Mesenchymal stem cell (in vitro differentiated cells and primary cell): ENCODE results near the gene NTHL1.

Experiments
- DNase-seq: peaks from one replicate; pipeline ENCODE4 v3.0.0-alpha.2; 2013
- H2AFZ ChIP-seq: one replicate; pipeline ENCODE4 v1.6.1; 2013; ENCODE audit warnings: low read depth, mild to moderate bottlenecking, control low read depth, inconsistent platforms, low read length, moderate library complexity
- H2AK5ac ChIP-seq: 2 replicates; pipeline ENCODE4 v1.6.1; 2013; ENCODE audit warnings: low read length, moderate library complexity, mild to moderate bottlenecking, inconsistent platforms; ENCODE audit not compliant: severe bottlenecking
- H2BK120ac ChIP-seq: one replicate; pipeline ENCODE4 v1.6.1; 2013; ENCODE audit warnings: low read depth, mild to moderate bottlenecking, inconsistent platforms, low read length, moderate library complexity
- H2BK12ac ChIP-seq, 2 experiments: one replicate each; pipeline ENCODE4 v1.6.1; 2013; ENCODE audit warnings: inconsistent platforms in 2 of 2, low read length in 2 of 2, mild to moderate bottlenecking in 2 of 2, moderate library complexity in 2 of 2, control low read depth in 1 of 2
- H2BK15ac ChIP-seq: one replicate; pipeline ENCODE4 v1.6.1; 2013; ENCODE audit warnings: mild to moderate bottlenecking, low read depth, inconsistent platforms; ENCODE audit not compliant: poor library complexity, severe bottlenecking
- H2BK5ac ChIP-seq: 2 replicates; pipeline ENCODE4 v1.6.1; 2013; ENCODE audit warnings: low read depth, mild to moderate bottlenecking, low read length, control low read depth, inconsistent platforms; ENCODE audit not compliant: poor library complexity, severe bottlenecking
- H3K14ac ChIP-seq, 2 experiments: one replicate each; pipeline ENCODE4 v1.6.1; 2013; ENCODE audit warnings: inconsistent platforms in 2 of 2, low read length in 2 of 2, control low read depth in 1 of 2, mild to moderate bottlenecking in 1 of 2, moderate library complexity in 1 of 2
- H3K18ac ChIP-seq, 2 experiments: one replicate each; pipeline ENCODE4 v1.6.1; 2013; ENCODE audit warnings: inconsistent platforms in 2 of 2, low read length in 2 of 2, control low read depth in 1 of 2, low read depth in 1 of 2, mild to moderate bottlenecking in 1 of 2
- H3K23ac ChIP-seq, 2 experiments: one replicate each; pipeline ENCODE4 v1.6.1; 2013; ENCODE audit warnings: inconsistent platforms in 2 of 2, low read length in 2 of 2, mild to moderate bottlenecking in 2 of 2, moderate library complexity in 2 of 2, control low read depth in 1 of 2
- H3K27ac ChIP-seq: 2 replicates; pipeline ENCODE4 v1.5.1; 2013; ENCODE audit warnings: mild to moderate bottlenecking, moderate library complexity, low read length, control low read depth, inconsistent platforms; ENCODE audit not compliant: poor library complexity, severe bottlenecking
- H3K27me3 ChIP-seq, 2 experiments: 2 replicates each; pipeline versions ENCODE4 v1.6.1 to v1.7.0; 2013; ENCODE audit warnings: low read length in 2 of 2, mild to moderate bottlenecking in 2 of 2, moderate library complexity in 2 of 2, control low read depth in 1 of 2, inconsistent platforms in 1 of 2; ENCODE audit not compliant: control insufficient read depth in 1 of 2, insufficient read depth in 1 of 2
- H3K36me3 ChIP-seq, 2 experiments: 2 replicates each; pipeline versions ENCODE4 v1.6.1 to v1.7.0; 2013; ENCODE audit warnings: low read length in 2 of 2, control low read depth in 1 of 2, inconsistent platforms in 1 of 2, low read depth in 1 of 2, mild to moderate bottlenecking in 1 of 2; ENCODE audit not compliant: insufficient read depth in 2 of 2, control insufficient read depth in 1 of 2
- H3K4ac ChIP-seq, 2 experiments: one replicate each; pipeline ENCODE4 v1.6.1; 2013; ENCODE audit warnings: inconsistent platforms in 2 of 2, low read length in 2 of 2, mild to moderate bottlenecking in 2 of 2, moderate library complexity in 2 of 2, control low read depth in 1 of 2, low read depth in 1 of 2
- H3K4me1 ChIP-seq: 2 replicates; pipeline ENCODE4 v1.6.1; 2013; ENCODE audit warnings: low read depth, low read length, control low read depth; ENCODE audit not compliant: control insufficient read depth, insufficient read depth
- H3K4me2 ChIP-seq: 2 replicates; pipeline ENCODE4 v1.6.1; 2013; ENCODE audit warnings: low read length, mild to moderate bottlenecking, inconsistent platforms; ENCODE audit not compliant: poor library complexity, severe bottlenecking
- H3K4me3 ChIP-seq, 2 experiments: 2 replicates each; pipeline versions ENCODE4 v1.5.1 to v1.7.0; 2013; ENCODE audit warnings: low read length in 2 of 2, mild to moderate bottlenecking in 2 of 2, control low read depth in 1 of 2, low read depth in 1 of 2; ENCODE audit not compliant: insufficient read depth in 1 of 2
- H3K79me1 ChIP-seq: replicated peaks from 2 replicates; pipeline ENCODE4 v1.6.1; 2013; ENCODE audit warnings: mild to moderate bottlenecking, control low read depth, low read length, inconsistent platforms; ENCODE audit not compliant: poor library complexity, severe bottlenecking
- H3K9ac ChIP-seq: 2 replicates; pipeline ENCODE4 v1.7.0; 2013; ENCODE audit warnings: mild to moderate bottlenecking, low read length, moderate library complexity
- H3K9me3 ChIP-seq: 2 replicates; pipeline ENCODE4 v1.7.0; 2013; ENCODE audit warnings: mild to moderate bottlenecking, low read length; ENCODE audit not compliant: control insufficient read depth
- H4K8ac ChIP-seq: one replicate; pipeline ENCODE4 v1.6.1; 2013; ENCODE audit warnings: inconsistent platforms, mild to moderate bottlenecking, low read length, moderate library complexity
- H4K91ac ChIP-seq: one replicate; pipeline ENCODE4 v1.6.1; 2013; ENCODE audit warnings: mild to moderate bottlenecking, low read length, inconsistent platforms
- WGBS: methylation state at CpG from one replicate; pipeline ENCODE4 v1.1.7; 2013; ENCODE audit warnings: mixed read lengths; 5-methylcytosine and 5-hydroxymethylcytosine counted together

Gene NTHL1

GRCh38 chr16:2086812-2087747 lies 39.4 kb upstream of the NTHL1 start:
- Histone ChIP-seq H2BK15ac (no peak overlapping the region), H2AK5ac (no peak overlapping the region), H2AFZ (no peak overlapping the region), H3K4me2 (no peak overlapping the region), H3K9me3 (no peaks in the 10 kb centered on the region), H3K79me1 (peaks cover 7% of the 10 kb centered on the region), H3K23ac (no peak overlapping the region), H4K91ac (no peak overlapping the region), H2BK5ac (no peak overlapping the region), H2BK12ac (no peak overlapping the region), H3K4me3 (no peak overlapping the region), H3K4ac (no peak overlapping the region), H3K9ac (no peak overlapping the region), H3K4me1 (peaks cover 43% of the 10 kb centered on the region), H3K27me3 (no peaks in the 10 kb centered on the region), H2BK120ac (no peak overlapping the region), H3K14ac (no peak overlapping the region), H3K18ac (no peak overlapping the region), H3K27ac (no peak overlapping the region), H4K8ac (no peak overlapping the region), H3K36me3 (peaks cover 75 to 98% of the 10 kb centered on the region in 2 experiments)
- WGBS, result 96% methylated on average over 27 of the region's 30 CpGs
- DNase-seq, result no peak

GRCh38 chr16:2086106-2086742 lies 38.6 kb upstream of the NTHL1 start:
- Histone ChIP-seq H3K14ac (no peak overlapping the region), H3K4me2 (no peak overlapping the region), H2BK12ac (no peak overlapping the region), H2BK120ac (no peak overlapping the region), H3K27ac (no peak overlapping the region), H2BK5ac (no peak overlapping the region), H4K8ac (no peak overlapping the region), H3K9ac (no peak overlapping the region), H3K36me3 (peaks cover 77 to 98% of the 10 kb centered on the region in 2 experiments), H2AFZ (no peak overlapping the region), H3K4ac (no peak overlapping the region), H3K4me1 (peaks cover 37% of the 10 kb centered on the region), H3K18ac (no peak overlapping the region), H3K79me1 (peaks cover 5% of the 10 kb centered on the region), H3K9me3 (no peaks in the 10 kb centered on the region), H3K4me3 (no peak overlapping the region), H4K91ac (no peak overlapping the region), H3K23ac (no peak overlapping the region), H2AK5ac (no peak overlapping the region), H2BK15ac (no peak overlapping the region), H3K27me3 (no peaks in the 10 kb centered on the region)
- no peak for DNase-seq
- WGBS, result 96% methylated on average over 27 of the region's 27 CpGs

- peaks cover 82 to 100% of the 10 kb centered on the region in 2 experiments for H3K36me3 ChIP-seq
- H3K9me3 ChIP-seq, result no peaks in the 10 kb centered on the region
- no peak overlapping the region for H3K4me3 ChIP-seq
- H4K8ac ChIP-seq, result no peak overlapping the region
- H2BK5ac ChIP-seq, result no peak overlapping the region
- H2BK120ac ChIP-seq, result no peak overlapping the region
- H3K27me3 ChIP-seq, result no peaks in the 10 kb centered on the region
- H3K9ac ChIP-seq, result no peak overlapping the region
- H2BK15ac ChIP-seq, result no peak overlapping the region
- H3K79me1 ChIP-seq, result peaks cover 5% of the 10 kb centered on the region
- no peak overlapping the region for H4K91ac ChIP-seq
- no peak overlapping the region for H3K4me2 ChIP-seq
- DNase-seq, result no peak
- H3K14ac ChIP-seq, result no peak overlapping the region
- H2AFZ ChIP-seq, result no peak overlapping the region
- H3K23ac ChIP-seq, result no peak overlapping the region
- peaks cover 34% of the 10 kb centered on the region for H3K4me1 ChIP-seq
- no peak overlapping the region for H2BK12ac ChIP-seq
- H3K18ac ChIP-seq, result no peak overlapping the region
- H3K4ac ChIP-seq, result no peak overlapping the region
- WGBS, result 88% methylated on average over 14 of the region's 14 CpGs
- no peak overlapping the region for H2AK5ac ChIP-seq
- no peak overlapping the region for H3K27ac ChIP-seq
Observed at GRCh38 chr16:2085669-2086068, 38.0 kb upstream of the NTHL1 start.

- Histone ChIP-seq H3K23ac (no peak overlapping the region), H2BK120ac (no peak overlapping the region), H4K91ac (no peak overlapping the region), H2BK5ac (no peak overlapping the region), H3K9ac (no peak overlapping the region), H3K18ac (no peak overlapping the region), H2AFZ (no peak overlapping the region), H3K9me3 (no peaks in the 10 kb centered on the region), H3K79me1 (peaks cover 5% of the 10 kb centered on the region), H3K4me3 (no peak overlapping the region), H3K14ac (no peak overlapping the region), H4K8ac (no peak overlapping the region), H2BK12ac (no peak overlapping the region), H3K27me3 (no peaks in the 10 kb centered on the region), H3K27ac (no peak overlapping the region), H2AK5ac (no peak overlapping the region), H3K4ac (no peak overlapping the region), H2BK15ac (no peak overlapping the region), H3K4me1 (peaks cover 30% of the 10 kb centered on the region), H3K36me3 (peaks cover 79 to 100% of the 10 kb centered on the region in 2 experiments), H3K4me2 (no peak overlapping the region)
- no peak for DNase-seq
- WGBS, result 95% methylated on average over 29 of the region's 29 CpGs
Observed at GRCh38 chr16:2084895-2085625, 37.4 kb upstream of the NTHL1 start.
